ENCODE measurements around the gene OR6C6.

- TF ChIP-seq, protein P1, sequence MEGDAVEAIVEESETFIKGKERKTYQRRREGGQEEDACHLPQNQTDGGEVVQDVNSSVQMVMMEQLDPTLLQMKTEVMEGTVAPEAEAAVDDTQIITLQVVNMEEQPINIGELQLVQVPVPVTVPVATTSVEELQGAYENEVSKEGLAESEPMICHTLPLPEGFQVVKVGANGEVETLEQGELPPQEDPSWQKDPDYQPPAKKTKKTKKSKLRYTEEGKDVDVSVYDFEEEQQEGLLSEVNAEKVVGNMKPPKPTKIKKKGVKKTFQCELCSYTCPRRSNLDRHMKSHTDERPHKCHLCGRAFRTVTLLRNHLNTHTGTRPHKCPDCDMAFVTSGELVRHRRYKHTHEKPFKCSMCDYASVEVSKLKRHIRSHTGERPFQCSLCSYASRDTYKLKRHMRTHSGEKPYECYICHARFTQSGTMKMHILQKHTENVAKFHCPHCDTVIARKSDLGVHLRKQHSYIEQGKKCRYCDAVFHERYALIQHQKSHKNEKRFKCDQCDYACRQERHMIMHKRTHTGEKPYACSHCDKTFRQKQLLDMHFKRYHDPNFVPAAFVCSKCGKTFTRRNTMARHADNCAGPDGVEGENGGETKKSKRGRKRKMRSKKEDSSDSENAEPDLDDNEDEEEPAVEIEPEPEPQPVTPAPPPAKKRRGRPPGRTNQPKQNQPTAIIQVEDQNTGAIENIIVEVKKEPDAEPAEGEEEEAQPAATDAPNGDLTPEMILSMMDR (IDR thresholded peaks at IDR 0.05): no peak
- no peak for TF ChIP-seq POLR2A (IDR thresholded peaks at IDR 0.05)
Observed at GRCh38 chr12:55256831-55257230, 39.5 kb downstream of the OR6C6 start.
